SJSA1 (cell line): ENCODE data around the gene ASPHD2. TPM values are rescaled to one million over a fixed set of nuclear protein-coding genes. Genes with fewer than 3 reads are reported as not detected.
"Not testable (repeated sequence)": the region's sequence is repeated elsewhere in the genome, so short reads cannot be mapped to it uniquely, and the experiment has no call there.

ENCODE experiments used
- DNase-seq, 2 experiments: peaks; one replicate each; pipeline ENCODE4 v3.0.0-alpha.2; 2015 to 2020; ENCODE audit warnings: low spot score in 2 of 2, low read depth in 1 of 2
- H3K27ac ChIP-seq: fragments of 250-450 bp; sonication (Bioruptor Pico); 2 replicates; pipeline ENCODE4 v1.5.1; 2020; ENCODE audit warnings: mild to moderate bottlenecking, moderate library complexity
- H3K27me3 ChIP-seq: fragments of 250-450 bp; sonication (Bioruptor Pico); replicated peaks from 2 replicates; pipeline ENCODE4 v1.5.1; 2020; ENCODE audit warnings: mild to moderate bottlenecking, moderate library complexity
- H3K36me3 ChIP-seq: fragments of 250-450 bp; sonication (Bioruptor Pico); 2 replicates; pipeline ENCODE4 v1.5.1; 2020; ENCODE audit warnings: mild to moderate bottlenecking
- H3K4me1 ChIP-seq: fragments of 250-450 bp; sonication (Bioruptor Pico); replicated peaks from 2 replicates; pipeline ENCODE4 v1.6.1; 2021; ENCODE audit warnings: mild to moderate bottlenecking
- H3K4me3 ChIP-seq: fragments of 250-450 bp; sonication (Bioruptor Pico); 2 replicates; pipeline ENCODE4 v1.5.1; 2020; ENCODE audit warnings: mild to moderate bottlenecking
- H3K9me3 ChIP-seq: fragments of 250-450 bp; sonication (Bioruptor Pico); replicated peaks from 2 replicates; pipeline ENCODE4 v1.5.1; 2020; ENCODE audit warnings: mild to moderate bottlenecking
- total RNA-seq: library from RNA; depleted of rRNA; stranded (reverse); fragments of >200 nt; shearing (Covaris generic); gene quantifications from 2 replicates; pipeline ENCODE4 v1.2.3, GENCODE V29; 2014

ASPHD2 gene
- total RNA-seq, 1 experiment from 2014 or later = 0.87 TPM

- Histone ChIP-seq H3K36me3 (no peaks in the 10 kb centered on the region), H3K27me3 (peaks cover 16% of the 10 kb centered on the region), H3K4me3 (no peak overlapping the region), H3K27ac (no peak overlapping the region), H3K9me3 (no peaks in the 10 kb centered on the region), H3K4me1 (peaks cover 14% of the 10 kb centered on the region)
- DNase-seq = no peak
Measured at GRCh38 chr22:26430600-26430999, 1.5 kb downstream of the ASPHD2 start.

- H3K9me3 ChIP-seq = no peaks in the 10 kb centered on the region
- H3K4me1 ChIP-seq = peaks cover 14% of the 10 kb centered on the region
- H3K4me3 ChIP-seq = no peak overlapping the region
- no peak overlapping the region for H3K27ac ChIP-seq
- H3K36me3 ChIP-seq = no peaks in the 10 kb centered on the region
- DNase-seq = no peak
- H3K27me3 ChIP-seq = peaks cover 16% of the 10 kb centered on the region
Measured at GRCh38 chr22:26431261-26431995, 2.4 kb downstream of the ASPHD2 start.

GRCh38 chr22:26432619-26433311 lies 3.7 kb downstream of the ASPHD2 start:
- Histone ChIP-seq H3K27me3 (peaks cover 16% of the 10 kb centered on the region), H3K36me3 (no peaks in the 10 kb centered on the region), H3K4me3 (no peak overlapping the region), H3K9me3 (no peaks in the 10 kb centered on the region; the same call in 1 of the 2 replicates), H3K27ac (no peak overlapping the region), H3K4me1 (peaks cover 14% of the 10 kb centered on the region)
- no peak for DNase-seq

GRCh38 chr22:26433805-26434204 lies 4.7 kb downstream of the ASPHD2 start:
- Histone ChIP-seq H3K4me1 (peaks cover 7% of the 10 kb centered on the region), H3K27ac (no peak overlapping the region), H3K36me3 (no peaks in the 10 kb centered on the region), H3K4me3 (no peak overlapping the region), H3K27me3 (peaks cover 16% of the 10 kb centered on the region), H3K9me3 (no peaks in the 10 kb centered on the region; the same call in 1 of the 2 replicates)
- DNase-seq = no peak

GRCh38 chr22:26435327-26436093 lies 6.5 kb downstream of the ASPHD2 start:
- Histone ChIP-seq H3K27me3 (peaks cover 6% of the 10 kb centered on the region; the same call in 1 of the 2 replicates), H3K9me3 (no peaks in the 10 kb centered on the region; the same call in 1 of the 2 replicates), H3K4me1 (no peaks in the 10 kb centered on the region), H3K27ac (no peak overlapping the region), H3K36me3 (no peaks in the 10 kb centered on the region), H3K4me3 (no peak overlapping the region)
- no peak for DNase-seq

GRCh38 chr22:26436903-26437515 lies 7.9 kb downstream of the ASPHD2 start:
- no peaks in the 10 kb centered on the region for H3K36me3 ChIP-seq
- DNase-seq = no peak
- H3K9me3 ChIP-seq = no peaks in the 10 kb centered on the region; the same call in 1 of the 2 replicates
- H3K4me3 ChIP-seq = no peak overlapping the region
- H3K27me3 ChIP-seq = no peaks in the 10 kb centered on the region
- H3K4me1 ChIP-seq = no peaks in the 10 kb centered on the region
- no peak overlapping the region for H3K27ac ChIP-seq

- no peak for DNase-seq
- Histone ChIP-seq H3K9me3 (no peaks in the 10 kb centered on the region; the same call in 1 of the 2 replicates), H3K4me1 (no peaks in the 10 kb centered on the region), H3K4me3 (no peak overlapping the region), H3K27me3 (no peaks in the 10 kb centered on the region), H3K27ac (no peak overlapping the region), H3K36me3 (no peaks in the 10 kb centered on the region)
Measured at GRCh38 chr22:26437694-26438392, 8.8 kb downstream of the ASPHD2 start.

- not testable (repeated sequence) for DNase-seq
Measured at GRCh38 chr22:26438776-26439175, 9.7 kb downstream of the ASPHD2 start.

GRCh38 chr22:26439559-26439958 lies 10.5 kb downstream of the ASPHD2 start:
- H3K9me3 ChIP-seq = no peaks in the 10 kb centered on the region; the same call in 1 of the 2 replicates
- H3K27ac ChIP-seq = no peak overlapping the region
- H3K4me1 ChIP-seq = no peaks in the 10 kb centered on the region
- H3K4me3 ChIP-seq = no peak overlapping the region
- no peaks in the 10 kb centered on the region for H3K27me3 ChIP-seq
- H3K36me3 ChIP-seq = no peaks in the 10 kb centered on the region
- no peak for DNase-seq

More at GRCh38 chr22:26438776-26439175, 9.7 kb downstream of the ASPHD2 start:
- H3K4me3 ChIP-seq, H3K36me3 ChIP-seq, H3K27ac ChIP-seq, H3K4me1 ChIP-seq, H3K27me3 ChIP-seq, H3K9me3 ChIP-seq: not testable (repeated sequence)

GRCh38 chr22:26442086-26442756 lies 13.2 kb downstream of the ASPHD2 start:
- Histone ChIP-seq H3K4me3 (no peak overlapping the region), H3K27me3 (no peaks in the 10 kb centered on the region), H3K36me3 (no peaks in the 10 kb centered on the region), H3K27ac (no peak overlapping the region), H3K9me3 (no peaks in the 10 kb centered on the region), H3K4me1 (no peaks in the 10 kb centered on the region)
- no peak for DNase-seq

- H3K9me3 ChIP-seq = no peaks in the 10 kb centered on the region
- no peak overlapping the region for H3K27ac ChIP-seq
- no peak overlapping the region for H3K4me3 ChIP-seq
- no peaks in the 10 kb centered on the region for H3K4me1 ChIP-seq
- H3K27me3 ChIP-seq = no peaks in the 10 kb centered on the region
- DNase-seq = no peak
- no peaks in the 10 kb centered on the region for H3K36me3 ChIP-seq
Measured at GRCh38 chr22:26443901-26444690, 15.0 kb downstream of the ASPHD2 start.

- no peak overlapping the region for H3K27ac ChIP-seq
- no peak for DNase-seq
- no peaks in the 10 kb centered on the region for H3K4me1 ChIP-seq
- H3K36me3 ChIP-seq = no peaks in the 10 kb centered on the region
- no peaks in the 10 kb centered on the region for H3K9me3 ChIP-seq
- no peaks in the 10 kb centered on the region for H3K27me3 ChIP-seq
- H3K4me3 ChIP-seq = no peak overlapping the region
Measured at GRCh38 chr22:26444777-26445176, 15.7 kb downstream of the ASPHD2 start.
